Measurements from ENCODE around the gene SUCLG2. TPM values are rescaled to one million over a fixed set of nuclear protein-coding genes. Genes with fewer than 3 reads are reported as not detected.
"Not testable (repeated sequence)": the region's sequence is repeated elsewhere in the genome, so short reads cannot be mapped to it uniquely, and the experiment has no call there.

SUCLG2 gene
- total RNA-seq, 4 donors from 2014 or later: 29.5 to 40.2 (median 35.7) TPM

DNA sequence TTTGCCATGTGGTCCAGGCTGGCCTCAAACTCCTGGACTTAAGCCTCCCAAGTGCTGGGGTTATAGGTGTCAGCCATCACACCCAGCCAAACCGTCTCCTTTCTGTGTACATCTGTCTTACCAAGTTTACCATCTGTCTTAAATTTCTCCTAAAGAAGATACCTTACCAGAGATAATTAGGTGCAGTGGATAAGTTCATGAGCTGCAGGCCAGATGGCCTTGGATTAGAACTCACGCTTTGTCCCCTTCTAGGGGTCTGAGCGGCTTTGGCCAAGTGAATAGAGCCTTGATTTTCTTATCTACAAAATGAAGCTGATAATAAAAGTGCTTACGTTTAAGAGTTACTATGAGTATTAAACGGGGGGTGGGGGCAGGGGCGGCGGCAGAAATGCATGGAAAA lies 103.9 kb downstream of the SUCLG2 start:
- H3K27ac ChIP-seq: no peak overlapping the region
- no peak overlapping the region for H3K4me3 ChIP-seq
- no peak for TF ChIP-seq EP300 (IDR thresholded peaks at IDR 0.05)
- TF ChIP-seq POLR2AphosphoS5 (IDR thresholded peaks at IDR 0.05): no peak
- TF ChIP-seq, protein P1, sequence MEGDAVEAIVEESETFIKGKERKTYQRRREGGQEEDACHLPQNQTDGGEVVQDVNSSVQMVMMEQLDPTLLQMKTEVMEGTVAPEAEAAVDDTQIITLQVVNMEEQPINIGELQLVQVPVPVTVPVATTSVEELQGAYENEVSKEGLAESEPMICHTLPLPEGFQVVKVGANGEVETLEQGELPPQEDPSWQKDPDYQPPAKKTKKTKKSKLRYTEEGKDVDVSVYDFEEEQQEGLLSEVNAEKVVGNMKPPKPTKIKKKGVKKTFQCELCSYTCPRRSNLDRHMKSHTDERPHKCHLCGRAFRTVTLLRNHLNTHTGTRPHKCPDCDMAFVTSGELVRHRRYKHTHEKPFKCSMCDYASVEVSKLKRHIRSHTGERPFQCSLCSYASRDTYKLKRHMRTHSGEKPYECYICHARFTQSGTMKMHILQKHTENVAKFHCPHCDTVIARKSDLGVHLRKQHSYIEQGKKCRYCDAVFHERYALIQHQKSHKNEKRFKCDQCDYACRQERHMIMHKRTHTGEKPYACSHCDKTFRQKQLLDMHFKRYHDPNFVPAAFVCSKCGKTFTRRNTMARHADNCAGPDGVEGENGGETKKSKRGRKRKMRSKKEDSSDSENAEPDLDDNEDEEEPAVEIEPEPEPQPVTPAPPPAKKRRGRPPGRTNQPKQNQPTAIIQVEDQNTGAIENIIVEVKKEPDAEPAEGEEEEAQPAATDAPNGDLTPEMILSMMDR (IDR thresholded peaks at IDR 0.05): no peak
- TF ChIP-seq POLR2A (IDR thresholded peaks at IDR 0.05): no peak
- no peak for DNase-seq (ENCODE audit: low spot score in 2 of 2)
- H3K36me3 ChIP-seq: peaks cover 10% of the 10 kb centered on the region
- H3K9me3 ChIP-seq: no peaks in the 10 kb centered on the region
- H3K27me3 ChIP-seq: no peaks in the 10 kb centered on the region
- WGBS: 98% methylated on average over 7 of the region's 7 CpGs
- H3K4me1 ChIP-seq: no peaks in the 10 kb centered on the region

DNA sequence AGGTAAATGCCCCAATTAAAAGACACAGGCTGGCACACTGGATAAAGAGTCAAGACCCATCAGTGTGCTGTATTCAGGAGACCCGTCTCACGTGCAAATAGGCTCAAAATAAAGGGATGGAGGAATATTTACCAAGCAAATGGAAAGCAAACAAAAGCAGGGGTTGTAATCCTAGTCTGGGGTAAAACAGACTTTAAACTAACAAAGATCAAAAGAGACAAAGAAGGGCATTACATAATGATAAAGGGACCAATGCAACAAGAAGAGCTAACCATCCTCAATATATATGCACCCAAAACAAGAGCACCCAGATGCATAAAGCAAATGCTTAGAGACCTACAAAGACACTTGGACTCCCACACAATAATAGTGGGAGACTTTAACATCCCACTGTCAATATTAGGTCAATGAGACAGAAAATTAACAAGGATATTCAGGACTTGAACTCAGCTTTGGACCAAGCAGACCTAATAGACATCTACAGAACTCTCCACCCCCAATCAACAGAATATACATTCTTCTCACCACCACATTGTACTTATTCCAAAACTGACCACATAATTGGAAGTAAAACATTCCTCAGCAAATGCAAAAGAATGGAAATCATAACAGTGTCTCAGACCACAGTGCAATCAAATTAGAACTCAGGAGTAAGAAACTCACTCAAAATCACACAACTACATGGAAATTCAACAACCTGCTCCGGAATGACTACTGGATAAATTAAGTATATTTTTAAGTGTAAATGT lies 111.7 kb downstream of the SUCLG2 start:
- DNase-seq (ENCODE audit: low spot score in 2 of 2); H3K4me3 ChIP-seq; H3K36me3 ChIP-seq; H3K27me3 ChIP-seq; H3K27ac ChIP-seq; H3K9me3 ChIP-seq; H3K4me1 ChIP-seq: not testable (repeated sequence)
- WGBS: 96% methylated on average over 3 of the region's 3 CpGs

DNA sequence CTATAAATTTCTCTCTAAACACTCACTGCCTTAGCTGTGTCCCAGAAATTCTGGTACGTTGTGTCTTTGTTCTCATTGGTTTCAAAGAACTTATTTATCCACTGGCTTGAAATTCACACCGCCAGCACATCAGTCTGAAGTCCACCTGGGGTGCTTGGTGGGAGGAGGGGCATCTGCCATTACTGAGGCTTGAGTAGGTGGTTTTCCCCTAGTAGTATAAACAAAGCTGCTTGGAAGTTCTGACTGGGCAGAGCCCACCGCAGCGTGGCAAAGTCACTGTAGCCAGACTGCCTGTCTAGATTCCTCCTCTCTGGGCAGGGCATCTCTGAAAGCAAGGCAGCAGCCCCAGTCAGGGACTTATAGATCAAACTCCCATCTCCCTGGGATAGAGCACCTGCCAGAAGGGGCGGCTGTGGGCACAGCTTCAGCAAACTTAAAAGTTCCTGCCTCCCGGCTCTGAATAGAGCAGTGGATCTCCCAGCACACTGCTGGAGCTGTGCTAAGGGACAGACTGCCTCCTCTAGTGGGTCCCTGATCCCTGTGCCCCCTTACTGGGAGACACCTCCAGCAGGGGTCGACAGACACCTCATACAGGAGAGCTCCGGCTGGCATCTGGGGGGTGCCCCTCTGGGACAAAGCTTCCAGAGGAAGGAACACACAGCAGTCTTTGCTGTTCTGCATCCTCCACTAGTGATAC lies 114.1 kb downstream of the SUCLG2 start:
- Histone ChIP-seq H3K27ac (no peak overlapping the region), H3K27me3 (no peaks in the 10 kb centered on the region), H3K4me1 (no peaks in the 10 kb centered on the region), H3K9me3 (peaks cover 3% of the 10 kb centered on the region), H3K36me3 (no peaks in the 10 kb centered on the region), H3K4me3 (no peak overlapping the region)
- 83% methylated on average over 5 of the region's 8 CpGs for WGBS
- TF ChIP-seq, protein P1 (IDR thresholded peaks at IDR 0.05): no peak
- no peak for TF ChIP-seq EP300 (IDR thresholded peaks at IDR 0.05)
- no peak for TF ChIP-seq POLR2A (IDR thresholded peaks at IDR 0.05)
- no peak for TF ChIP-seq POLR2AphosphoS5 (IDR thresholded peaks at IDR 0.05)
- no peak for DNase-seq (ENCODE audit: low spot score in 2 of 2)

DNA sequence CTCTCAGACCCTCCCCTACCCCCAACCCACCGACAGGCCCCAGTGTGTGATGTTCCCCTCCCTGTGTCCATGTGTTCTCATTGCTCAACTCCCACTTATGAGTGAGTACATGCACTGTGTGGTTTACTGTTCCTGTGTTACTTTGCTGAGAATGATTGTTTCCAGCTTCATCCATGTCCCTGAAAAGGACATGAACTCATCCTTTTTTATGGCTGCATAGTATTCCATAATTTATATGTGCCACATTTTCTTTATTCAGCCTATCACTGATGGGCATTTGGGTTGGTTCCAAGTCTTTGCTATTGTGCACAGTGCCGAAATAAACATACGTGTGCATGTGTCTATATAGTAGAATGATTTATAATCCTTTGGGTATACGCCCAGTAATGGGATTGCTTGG lies 117.2 kb downstream of the SUCLG2 start:
- WGBS: 95% methylated on average over 4 of the region's 4 CpGs
- H3K4me1 ChIP-seq; H3K27me3 ChIP-seq; H3K4me3 ChIP-seq; H3K36me3 ChIP-seq; DNase-seq (ENCODE audit: low spot score in 2 of 2); H3K27ac ChIP-seq; H3K9me3 ChIP-seq: not testable (repeated sequence)

DNA sequence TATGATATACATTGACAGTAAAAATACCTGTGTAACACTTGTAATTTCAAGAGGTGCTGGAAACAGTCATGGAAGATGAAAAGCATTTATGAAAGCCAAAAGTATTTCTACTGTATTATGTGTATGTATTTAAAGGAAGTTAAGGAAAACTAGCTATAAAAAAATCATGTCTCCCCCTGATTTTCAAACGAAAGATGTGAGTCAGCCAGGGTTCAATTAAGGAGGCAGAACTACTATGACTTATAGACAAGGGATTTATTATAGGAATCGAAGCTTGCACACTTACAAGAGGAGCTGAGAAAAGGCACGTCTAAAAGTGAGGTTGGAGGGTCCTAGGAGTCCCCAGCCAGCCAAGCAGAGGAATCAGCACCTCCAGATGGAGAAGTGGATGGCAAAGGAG lies 119.4 kb downstream of the SUCLG2 start:
- DNase-seq (ENCODE audit: low spot score in 2 of 2): no peak
- H3K4me3 ChIP-seq: no peak overlapping the region
- H3K36me3 ChIP-seq: no peaks in the 10 kb centered on the region
- no peaks in the 10 kb centered on the region for H3K27me3 ChIP-seq
- TF ChIP-seq, protein P1 (IDR thresholded peaks at IDR 0.05): no peak
- H3K27ac ChIP-seq: no peak overlapping the region
- H3K9me3 ChIP-seq: no peaks in the 10 kb centered on the region
- H3K4me1 ChIP-seq: no peaks in the 10 kb centered on the region
- 69% methylated on average over 3 of the region's 3 CpGs for WGBS

GRCh38 chr3:67534594-67534993 lies 119.8 kb downstream of the SUCLG2 start:
- no peaks in the 10 kb centered on the region for H3K36me3 ChIP-seq
- H3K27me3 ChIP-seq: no peaks in the 10 kb centered on the region
- H3K9me3 ChIP-seq: no peaks in the 10 kb centered on the region
- no peak for TF ChIP-seq POLR2A (IDR thresholded peaks at IDR 0.05)
- no peak for TF ChIP-seq POLR2AphosphoS5 (IDR thresholded peaks at IDR 0.05)
- TF ChIP-seq, protein P1 (IDR thresholded peaks at IDR 0.05): no peak
- TF ChIP-seq EP300 (IDR thresholded peaks at IDR 0.05): no peak
- no peaks in the 10 kb centered on the region for H3K4me1 ChIP-seq
- H3K27ac ChIP-seq: no peak overlapping the region
- no peak overlapping the region for H3K4me3 ChIP-seq
- DNase-seq (ENCODE audit: low spot score in 2 of 2): no peak
